ELF-1 (cell line): ENCODE results near the gene OSBPL8.
A peak's percentile ranks its signal among the peaks of the same experiment; 100 is the strongest.

ENCODE experiments used
- DNase-seq: peaks from one replicate; pipeline ENCODE4 v3.0.0-alpha.2; 2016; ENCODE audit warnings: low read depth, low spot score

OSBPL8 gene

DNA sequence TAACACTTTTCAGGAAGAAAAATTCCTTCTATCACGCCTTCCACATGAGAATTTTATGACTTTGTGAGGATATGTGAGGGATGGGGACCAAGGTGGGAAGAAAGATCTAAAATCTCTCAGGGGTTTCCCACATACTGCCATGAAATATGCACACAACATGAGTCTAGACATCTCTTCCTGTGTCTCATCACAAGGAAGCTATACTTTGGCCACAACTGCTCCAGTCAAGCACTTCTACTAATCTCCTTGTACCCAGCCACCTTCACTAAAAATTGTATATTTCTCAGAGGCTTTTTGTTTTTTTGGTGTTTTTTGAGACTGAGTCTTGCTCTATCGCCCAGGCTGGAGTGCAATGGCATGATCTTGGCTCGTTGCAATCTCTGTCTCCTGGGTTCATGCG lies 3.2 kb downstream of the OSBPL8 start:
- DNase-seq, result no peak

DNA sequence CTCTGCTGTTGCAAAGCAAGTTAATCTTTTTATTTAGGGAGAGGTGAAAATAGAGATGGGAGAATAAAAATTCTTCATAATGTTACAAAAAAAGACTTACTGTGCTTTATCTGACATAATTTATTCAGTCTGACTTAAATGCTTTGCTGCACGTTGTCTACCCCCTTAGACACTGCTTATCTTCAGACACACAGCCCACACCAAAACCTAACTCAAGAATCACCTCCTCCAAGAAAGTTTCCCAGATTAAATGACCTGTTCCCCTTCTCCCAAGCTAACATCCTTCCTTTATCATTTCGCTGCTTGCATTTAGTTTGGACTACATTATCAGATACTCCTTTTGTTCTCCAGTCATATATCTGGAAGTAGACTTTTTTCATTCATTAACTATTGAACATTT lies 3.8 kb downstream of the OSBPL8 start:
- DNase-seq, result no peak

DNA sequence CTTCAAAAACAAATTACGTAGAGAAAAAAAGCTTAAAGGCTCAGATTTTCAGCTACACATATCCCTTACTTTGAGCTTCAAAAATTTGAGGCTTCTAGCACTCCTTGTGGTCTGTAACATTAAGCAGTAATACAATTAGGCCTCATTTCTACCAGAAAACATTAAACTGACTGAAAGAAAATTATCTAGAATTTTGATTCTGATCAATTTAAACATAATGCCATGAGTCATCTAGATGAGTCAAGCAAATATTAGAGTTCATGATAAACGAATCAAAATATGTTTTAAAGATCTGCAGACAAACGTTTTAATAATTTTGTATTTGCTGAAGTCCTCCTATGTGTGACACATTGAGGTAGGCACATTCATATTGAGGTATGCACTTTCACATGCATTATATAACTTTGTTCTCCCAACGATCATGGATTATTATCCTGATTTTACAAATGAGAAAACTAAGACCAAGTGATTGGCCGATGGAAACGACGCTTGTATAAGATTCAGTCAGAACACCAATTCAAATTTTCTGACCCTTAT lies 4.3 kb downstream of the OSBPL8 start:
- DNase-seq, result no peak

DNA sequence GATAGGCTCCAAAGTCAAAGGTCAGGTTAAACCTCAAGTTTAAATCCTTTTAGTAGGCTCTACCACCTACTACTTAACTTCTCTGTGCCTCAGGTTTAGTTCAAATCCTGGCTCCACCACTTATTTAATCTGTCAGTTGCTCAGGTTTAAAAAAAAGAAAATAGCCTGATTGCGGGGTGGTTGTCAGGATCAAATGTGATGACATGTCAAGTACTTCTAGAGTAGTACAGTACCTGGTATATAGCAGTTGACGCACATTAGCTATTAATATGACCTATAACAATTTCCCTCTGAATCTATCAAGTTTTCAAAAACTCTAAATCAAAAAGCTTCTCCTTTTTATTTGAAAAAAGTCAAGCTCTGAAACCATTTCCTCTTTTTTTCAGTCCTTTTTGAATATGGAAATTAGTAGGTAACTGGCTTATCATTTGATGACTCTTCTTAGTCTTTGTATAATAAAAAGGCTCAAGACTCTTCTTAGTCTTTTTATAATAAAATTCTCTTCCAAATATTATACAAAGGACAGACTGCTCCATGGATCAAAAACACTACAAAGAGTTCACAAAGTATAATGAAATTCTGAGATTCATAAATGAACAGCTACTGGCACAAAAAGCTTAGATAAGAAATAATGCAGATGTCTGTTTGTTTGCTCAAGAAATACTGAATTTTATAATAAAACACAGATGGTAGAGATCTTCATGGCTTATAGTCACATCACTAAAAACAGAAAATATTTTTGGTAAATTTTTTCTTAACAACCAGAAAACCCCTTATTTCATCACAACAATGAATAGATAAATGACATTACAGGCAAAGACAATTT lies 5.0 kb downstream of the OSBPL8 start:
- no peak for DNase-seq

DNA sequence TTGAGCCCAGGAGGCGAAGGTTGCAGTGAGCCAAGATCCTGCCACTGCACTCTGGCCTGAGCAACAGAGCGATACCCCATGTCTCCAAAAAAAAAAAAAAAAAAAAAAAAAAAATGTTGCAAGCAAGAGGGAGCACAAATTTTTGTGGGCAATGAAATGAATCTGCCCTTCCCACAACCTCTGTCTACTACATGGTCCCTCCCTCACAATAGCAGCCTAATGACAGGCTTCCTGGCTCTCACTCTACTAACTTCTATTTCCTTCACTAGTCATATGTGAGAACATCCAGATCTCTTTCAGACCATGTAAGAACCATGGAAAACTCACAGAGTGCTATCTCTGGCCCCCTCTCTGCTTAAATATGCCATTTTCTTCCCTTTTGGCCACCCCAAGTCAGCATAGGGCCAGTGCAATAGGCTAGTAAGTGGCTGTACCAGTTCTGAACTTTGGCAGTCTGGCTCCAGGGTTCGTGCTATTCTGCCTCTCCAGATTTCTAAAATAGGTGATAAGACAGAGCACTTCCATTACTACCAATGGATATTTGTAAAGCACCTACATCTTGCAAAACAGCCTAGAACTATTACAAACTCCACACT lies 7.1 kb downstream of the OSBPL8 start:
- DNase-seq, result no peak

DNA sequence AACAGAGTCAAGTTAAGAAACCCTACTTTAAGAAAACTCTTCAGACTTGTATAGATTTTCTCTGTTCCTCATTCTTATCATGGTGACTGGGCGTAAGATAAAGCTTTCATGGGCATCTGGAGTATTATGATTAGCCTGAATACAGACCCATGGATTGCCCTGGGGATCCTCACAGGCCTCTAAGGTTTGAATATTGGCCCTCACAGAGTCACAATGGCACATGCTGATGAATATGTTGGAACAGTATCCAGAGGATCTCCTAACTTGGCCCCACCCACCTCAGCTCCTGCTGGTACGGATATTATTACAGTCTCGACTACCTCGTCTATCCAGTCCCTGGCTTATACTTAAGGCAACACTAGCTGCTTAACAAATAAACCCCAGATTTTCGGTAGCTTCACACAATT lies 8.1 kb downstream of the OSBPL8 start:
- DNase-seq, result no peak

DNA sequence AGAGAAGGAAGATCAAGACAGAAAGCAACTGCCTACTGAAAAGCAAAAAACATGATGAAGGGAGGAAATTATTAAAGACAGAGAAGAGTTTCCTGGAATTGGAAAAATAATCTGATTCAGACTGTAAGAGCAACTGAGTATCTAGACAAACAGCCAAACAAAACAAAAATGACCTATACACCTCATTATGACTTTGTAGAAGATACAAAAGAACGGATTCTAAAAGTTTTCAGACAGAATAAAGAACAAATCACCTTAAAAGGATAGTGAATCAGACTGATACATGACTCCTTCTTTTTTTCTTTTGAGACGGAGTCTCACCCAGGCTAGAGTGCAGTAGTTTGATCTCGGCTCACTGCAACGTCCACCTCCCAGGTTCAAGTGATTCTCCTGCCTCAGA lies 10.4 kb downstream of the OSBPL8 start:
- no peak for DNase-seq

DNA sequence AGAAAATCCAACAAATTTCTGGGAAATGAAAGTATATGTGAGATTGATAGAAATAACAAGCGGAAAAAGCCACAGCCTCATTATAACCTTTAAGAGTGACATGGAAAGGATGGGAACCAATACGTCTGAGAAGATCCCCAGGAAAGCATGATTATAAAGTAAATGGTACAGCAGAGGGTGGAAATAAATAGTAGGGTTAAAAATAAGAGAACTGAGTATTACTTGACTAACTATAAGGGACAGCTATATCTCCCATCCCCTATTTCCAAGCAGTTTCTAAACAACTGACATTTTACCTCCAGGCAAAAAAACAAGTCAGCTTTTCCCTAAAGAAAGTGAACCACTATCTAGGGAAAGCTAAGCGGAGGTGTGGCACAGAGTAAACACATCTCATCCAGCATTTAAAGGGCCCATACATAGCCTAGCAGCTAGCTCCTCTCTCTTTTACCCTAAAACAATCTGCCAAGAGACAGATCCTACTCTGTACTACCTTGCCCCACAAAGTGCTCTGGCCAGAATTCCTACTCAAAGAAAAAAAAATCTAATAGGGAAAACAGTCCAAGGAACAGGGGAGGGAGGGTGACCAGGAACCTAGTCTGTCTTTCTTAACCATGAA lies 11.2 kb downstream of the OSBPL8 start:
- DNase-seq, result peak; percentile 37

DNA sequence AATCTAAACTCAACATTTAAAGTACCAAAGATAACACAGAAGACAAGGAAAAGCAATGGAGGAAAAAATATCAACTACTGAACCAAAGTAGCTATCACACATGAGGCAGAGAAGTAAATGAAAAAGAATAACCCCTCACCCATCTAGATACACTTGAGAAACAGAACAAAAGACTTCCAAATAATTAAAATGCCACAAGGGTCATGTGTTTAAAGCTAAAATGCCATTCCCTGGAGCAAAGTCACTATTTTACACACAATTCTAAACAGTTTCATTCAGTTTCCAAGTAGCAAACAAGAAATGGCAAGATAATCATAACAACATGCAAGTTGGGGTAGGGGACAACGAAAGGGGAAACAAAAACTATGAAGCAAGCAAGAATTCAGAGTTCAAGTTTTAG lies 12.0 kb downstream of the OSBPL8 start:
- no peak for DNase-seq

DNA sequence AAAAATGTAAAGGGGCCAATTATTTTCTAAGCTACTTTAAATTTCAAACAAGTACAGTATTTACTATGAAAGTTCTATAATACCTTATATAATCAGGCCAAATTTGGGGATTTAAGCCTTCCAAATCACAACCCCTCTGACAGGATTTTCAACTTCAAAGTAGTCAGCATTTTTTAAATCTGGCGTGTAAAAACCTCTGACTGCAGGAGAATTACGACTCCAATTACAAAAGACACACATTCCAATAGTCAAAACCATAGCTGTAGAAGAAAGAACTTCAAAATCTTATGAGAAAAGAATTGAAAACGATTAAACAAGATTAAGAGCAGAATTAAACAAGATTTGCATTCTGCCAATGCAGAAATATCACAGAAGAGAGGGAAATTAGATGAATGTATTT lies 12.7 kb downstream of the OSBPL8 start:
- DNase-seq, result no peak

DNA sequence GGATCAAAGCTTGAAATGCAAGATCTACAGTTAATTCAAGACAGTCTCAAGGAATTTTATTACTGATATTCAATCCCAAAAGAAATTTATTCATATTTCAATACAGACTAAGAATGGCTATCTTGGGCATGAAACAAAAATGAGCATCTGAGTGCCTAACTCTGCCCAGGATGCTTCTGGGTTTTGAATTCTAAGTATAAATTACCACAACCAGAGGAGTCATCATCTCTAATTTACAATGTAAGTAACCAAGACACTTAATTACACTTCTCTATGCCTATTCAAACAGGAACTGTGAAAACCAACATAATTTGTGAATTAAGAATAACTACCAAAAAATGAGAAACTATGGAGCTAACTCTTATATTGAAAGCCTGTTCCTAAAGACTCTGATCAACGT lies 14.1 kb downstream of the OSBPL8 start:
- DNase-seq, result no peak

DNA sequence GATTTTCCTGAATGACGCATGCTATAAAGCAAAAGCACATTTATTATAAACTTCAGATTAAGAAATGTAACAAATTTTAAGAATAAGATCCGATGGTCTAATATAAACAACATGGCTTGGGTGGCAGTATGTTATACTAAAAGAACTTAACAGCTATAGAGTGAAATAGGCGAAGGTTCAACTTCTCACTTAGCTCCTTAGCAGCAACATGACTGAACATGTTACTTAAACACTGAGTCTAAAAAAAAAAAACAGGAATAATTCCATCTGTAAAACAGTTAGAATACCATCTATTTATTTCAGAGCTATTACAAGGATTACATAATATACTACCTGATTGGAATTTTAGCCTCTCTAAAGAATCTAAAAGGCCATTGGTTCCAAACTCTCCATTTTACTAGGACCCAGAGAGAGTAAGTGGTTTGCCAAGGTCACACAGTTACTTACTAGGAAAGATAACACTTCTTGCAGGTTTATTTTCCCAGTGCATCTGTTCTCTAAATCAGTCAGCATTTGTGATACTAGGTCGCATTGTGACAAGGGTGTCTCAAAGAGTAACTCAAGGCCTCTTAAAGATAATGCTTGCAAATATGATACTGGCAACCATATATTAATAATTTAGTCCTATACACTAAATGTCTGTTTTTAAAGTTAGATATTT lies 14.8 kb downstream of the OSBPL8 start:
- no peak for DNase-seq

DNA sequence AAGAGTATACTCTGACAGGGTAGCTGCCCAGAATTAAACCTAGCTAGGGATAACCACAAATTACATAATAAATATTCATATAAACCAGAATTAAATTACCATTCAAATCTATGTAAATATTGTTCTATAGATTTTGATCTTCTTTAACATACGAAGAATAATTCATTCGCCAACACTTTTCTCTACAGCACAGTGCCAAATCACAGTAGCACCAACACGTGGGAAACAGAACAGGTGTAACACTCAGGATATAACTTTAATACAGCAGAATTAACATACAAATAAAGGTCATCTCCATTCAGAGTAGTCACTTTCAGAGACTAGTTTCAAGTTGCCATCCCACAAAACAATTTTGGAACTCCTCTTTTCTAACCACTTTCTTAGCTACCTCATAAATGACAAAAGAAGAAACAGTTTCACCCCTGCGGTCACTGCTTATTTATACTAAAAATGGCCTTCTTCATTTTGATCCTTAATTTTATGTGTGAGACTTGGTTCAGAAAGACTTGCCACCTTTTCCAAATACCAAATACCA lies 15.7 kb downstream of the OSBPL8 start:
- no peak for DNase-seq

DNA sequence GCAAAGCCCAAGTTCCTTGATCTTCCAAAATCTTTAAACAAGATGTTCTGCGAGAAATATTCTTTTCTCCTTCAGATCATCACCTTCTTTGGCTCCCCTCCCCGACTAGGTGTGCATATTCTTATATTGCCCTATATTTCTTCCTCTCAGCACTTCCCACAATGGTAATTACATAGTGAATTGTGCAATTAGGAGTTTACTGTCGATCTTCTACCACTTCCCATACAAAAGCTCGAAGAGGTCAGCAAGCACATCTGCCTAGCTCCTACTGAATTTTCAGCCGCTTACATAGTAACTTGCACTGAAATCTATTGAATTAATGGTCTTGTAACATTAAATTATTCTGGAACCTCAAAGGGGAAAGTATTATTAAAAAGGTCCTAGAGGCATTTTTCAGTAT lies 16.7 kb downstream of the OSBPL8 start:
- no peak for DNase-seq

DNA sequence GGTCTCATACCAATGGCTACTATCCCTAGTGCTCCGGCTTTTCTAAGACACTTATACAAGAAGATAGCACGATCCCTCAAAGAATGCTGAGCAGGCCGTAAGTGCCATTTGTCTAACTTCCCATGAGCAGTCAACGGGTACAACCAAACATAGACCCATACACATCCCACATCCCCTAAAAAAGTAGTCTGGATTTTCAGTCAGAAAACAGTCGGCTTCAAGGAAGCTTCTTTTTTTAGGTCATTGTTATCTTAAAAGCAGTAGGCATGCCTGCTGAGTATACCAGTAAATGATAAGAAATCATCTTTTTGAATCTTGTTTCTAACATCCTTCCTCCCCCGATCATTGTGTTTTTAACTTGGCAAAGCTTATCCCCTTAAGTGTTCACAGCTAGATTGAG lies 19.8 kb downstream of the OSBPL8 start:
- DNase-seq, result no peak

DNA sequence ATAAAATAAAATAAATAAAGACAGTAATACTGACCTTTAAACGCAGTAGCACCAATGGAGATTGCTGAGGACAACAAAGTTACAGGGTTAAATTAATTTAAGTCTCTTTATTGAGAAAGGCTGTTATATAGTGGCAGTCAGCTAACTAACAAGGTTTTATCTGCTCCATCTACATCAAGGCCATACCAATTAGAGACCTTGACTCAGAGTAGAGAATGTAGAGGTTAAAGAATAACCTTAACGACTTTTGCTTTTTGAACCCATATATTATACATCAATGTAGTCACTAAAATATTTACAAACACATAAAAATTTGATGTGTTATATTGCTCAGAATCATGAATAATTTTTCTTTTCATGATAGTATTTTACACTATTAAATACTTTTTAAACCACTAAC lies 21.6 kb downstream of the OSBPL8 start:
- no peak for DNase-seq

DNA sequence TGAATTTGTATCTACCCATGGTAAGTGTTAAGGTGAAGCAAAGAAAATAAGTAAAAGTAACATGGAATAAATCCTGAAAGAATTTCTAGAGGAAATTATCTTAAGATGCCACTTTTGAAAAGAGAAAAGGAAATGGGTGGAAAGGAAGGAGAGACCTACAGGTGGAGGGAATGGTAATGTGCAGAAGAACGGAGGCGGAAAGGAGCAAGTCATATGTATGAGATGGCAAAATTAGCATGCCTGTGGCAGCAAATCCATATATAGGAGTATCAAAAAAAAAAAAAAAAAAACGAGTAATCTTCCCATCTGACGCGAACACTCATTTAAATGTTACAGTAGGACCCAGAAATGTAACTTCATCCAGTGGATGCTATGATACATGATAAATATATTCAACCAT lies 23.0 kb downstream of the OSBPL8 start:
- no peak for DNase-seq

DNA sequence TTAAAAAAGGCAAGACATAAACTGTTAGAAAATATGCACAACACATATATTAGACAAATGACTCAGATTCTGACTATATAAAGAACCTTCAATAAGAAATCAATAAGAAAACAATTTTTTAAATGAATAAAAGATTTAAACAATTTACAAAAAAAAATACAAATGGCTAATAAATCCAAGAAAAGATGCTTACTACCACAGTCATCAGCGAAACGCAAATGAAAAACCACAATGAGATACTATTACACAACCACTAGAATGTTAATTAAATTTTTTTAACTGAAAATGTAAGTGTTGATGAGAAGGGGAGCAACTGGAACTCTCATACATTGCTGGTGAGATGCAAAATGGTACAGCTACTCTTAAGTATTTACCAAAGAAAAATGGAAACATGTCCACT lies 24.4 kb downstream of the OSBPL8 start:
- no peak for DNase-seq

DNA sequence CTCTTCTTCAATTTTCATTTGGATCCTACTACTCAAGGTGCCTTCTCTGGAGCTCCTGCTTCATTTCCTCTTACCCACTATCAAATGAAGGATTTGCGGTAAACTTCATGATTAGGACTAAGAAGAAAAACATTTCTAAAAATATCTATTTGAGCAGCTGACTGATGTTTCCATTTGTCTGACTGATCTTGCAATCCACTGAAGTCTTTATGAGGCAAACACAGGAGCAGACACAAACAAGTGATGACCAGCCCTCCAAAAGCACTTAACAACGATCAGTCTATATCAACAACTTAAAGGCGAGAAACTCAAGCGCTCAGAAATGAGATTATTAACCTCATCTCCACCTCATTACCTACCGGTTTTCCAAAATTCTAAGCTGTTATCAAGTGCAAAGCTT lies 26.2 kb downstream of the OSBPL8 start:
- no peak for DNase-seq

DNA sequence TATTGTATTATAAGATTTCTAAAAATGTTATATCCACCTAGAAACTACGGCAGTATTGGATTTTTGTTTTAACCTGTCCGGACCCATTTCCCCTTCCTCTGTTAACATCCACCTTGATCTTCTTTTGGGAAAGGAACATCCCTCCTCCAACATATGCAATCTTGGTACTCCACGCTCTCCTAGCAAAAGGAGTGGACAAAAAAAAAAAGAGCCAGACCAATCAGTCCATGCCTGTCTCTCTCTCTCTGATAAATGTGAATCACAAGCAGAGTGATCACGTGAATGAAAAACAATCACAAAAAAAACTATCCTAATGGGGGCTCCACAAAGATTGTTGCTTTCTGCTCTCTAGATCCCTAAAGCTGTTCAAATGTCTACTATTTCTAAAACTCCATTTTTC lies 27.1 kb downstream of the OSBPL8 start:
- no peak for DNase-seq

DNA sequence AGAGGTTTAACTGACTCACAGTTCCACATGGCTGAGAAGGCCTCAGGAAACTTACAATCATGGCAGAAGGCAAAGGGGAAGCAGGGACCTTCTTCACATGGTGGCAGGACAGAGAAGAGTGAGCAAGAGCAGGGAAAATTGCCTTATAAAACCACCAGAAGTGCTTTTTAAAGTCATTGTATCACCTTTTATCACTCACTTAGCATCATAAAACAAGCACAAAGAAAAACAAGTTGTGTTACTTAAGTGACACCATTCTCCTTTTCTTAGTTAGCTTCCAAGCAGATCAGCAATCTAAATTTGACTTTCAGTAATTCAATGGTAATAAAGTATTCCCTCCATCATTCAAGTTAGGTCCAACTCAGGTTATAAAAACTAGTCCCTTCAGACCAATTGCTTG lies 28.5 kb downstream of the OSBPL8 start:
- DNase-seq, result no peak

DNA sequence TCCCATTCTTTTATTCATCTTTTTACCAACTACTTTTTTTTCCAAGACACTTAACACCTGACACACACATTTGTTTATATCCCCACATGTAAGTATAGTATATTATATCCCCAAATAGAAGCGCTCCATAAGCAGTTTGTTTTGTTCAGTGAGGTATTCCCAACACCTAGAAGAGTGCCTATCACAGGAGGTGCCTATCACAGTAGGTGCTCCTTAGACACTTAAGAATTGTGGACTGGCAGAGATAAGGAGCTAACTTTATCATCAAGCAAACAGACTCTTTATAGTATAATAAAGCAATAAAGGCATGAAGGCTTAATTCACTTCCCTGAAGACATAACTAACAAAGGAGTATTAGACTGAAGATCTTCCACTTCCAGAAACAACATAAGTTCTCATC lies 29.1 kb downstream of the OSBPL8 start:
- DNase-seq, result no peak
